A673 (cell line): ENCODE results near the gene DYNC1LI2.

Source experiments
- CTCF ChIP-seq: fragments of 300-800, 200-600 bp; sonication (generic); conservative IDR thresholded peaks from 2 replicates; pipeline ENCODE4 v1.5.1; 2017; ENCODE audit warnings: low read depth, mild to moderate bottlenecking, antibody characterized with exemption, low read length, moderate library complexity, mixed read lengths
- EZH2 ChIP-seq: fragments of 200-600 bp; sonication (generic); IDR thresholded peaks from 2 replicates; pipeline ENCODE4 v1.6.1; 2017; ENCODE audit warnings: borderline replicate concordance, low read depth, mild to moderate bottlenecking, mixed read lengths, antibody characterized with exemption, low read length; ENCODE audit not compliant: poor library complexity, severe bottlenecking

- TF ChIP-seq CTCF (no peak), EZH2 (no peak)
Measured at GRCh38 chr16:66754211-66754610, 2.8 kb upstream of the DYNC1LI2 start.
